ENCODE measurements around the gene CGB1. TPM values are rescaled to one million over a fixed set of nuclear protein-coding genes. Genes with fewer than 3 reads are reported as not detected.
A peak's percentile ranks its signal among the peaks of the same experiment; 100 is the strongest.

The CGB1 gene
- total and polyA plus RNA-seq, 9 of the 15 experiments (the other 6 are each of a cell fraction or from before 2014, with no cell fraction given), result not detected

DNA sequence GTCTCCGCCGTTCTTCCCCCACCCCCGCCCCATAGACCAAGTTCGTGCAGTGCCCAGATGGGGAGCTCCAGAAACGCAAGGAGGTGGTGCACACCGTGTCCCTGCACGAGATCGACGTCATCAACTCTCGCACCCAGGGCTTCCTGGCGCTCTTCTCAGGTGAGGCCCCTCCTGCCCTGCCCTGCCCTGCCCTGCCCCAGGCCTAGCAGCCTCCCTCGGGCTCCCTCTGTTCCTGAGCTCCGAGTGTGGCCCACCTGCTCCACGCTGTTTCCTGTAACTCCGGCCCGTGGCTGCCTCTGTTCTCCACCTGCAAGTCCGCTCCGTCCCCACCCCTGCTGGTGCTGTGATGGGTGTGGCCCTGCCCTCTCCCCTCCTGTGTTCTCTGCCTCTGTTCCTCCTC, 26.2 kb downstream of the CGB1 start:
- CTCF ChIA-PET (ENCODE audit: low intra/inter-chr PET ratio), result no interaction called here
- in situ Hi-C loops (cut with MboI), result no loop called here
- TF ChIP-seq POU5F1 (IDR thresholded peaks at IDR 0.05; ENCODE audit: borderline replicate concordance, low read depth, low read length, partially characterized antibody) (no peak), MYC (IDR thresholded peaks at IDR 0.05; ENCODE audit: low read depth, low read length) (no peak), MYC (CRISPR knock-in tag; IDR thresholded peaks at IDR 0.05; ENCODE audit: borderline replicate concordance, low read depth) (no peak), YY1 (IDR thresholded peaks at IDR 0.05; ENCODE audit: borderline replicate concordance in 1 of 3, control insufficient read depth in 1 of 3, extremely low read depth in 1 of 3, insufficient read depth in 3 of 3, insufficient read length in 1 of 3, insufficient replicate concordance in 2 of 3, low read depth in 1 of 3, low read length in 2 of 3) (no peak), CTBP1 (IDR thresholded peaks at IDR 0.05; ENCODE audit: borderline replicate concordance) (no peak), TAF9B (IDR thresholded peaks at IDR 0.05; ENCODE audit: partially characterized antibody) (no peak), POLR2G (IDR thresholded peaks at IDR 0.05; ENCODE audit: low read depth, low read length) (peak; percentile 44; the same call in 1 of the 2 replicates)
- TF ChIP-seq, protein P1, sequence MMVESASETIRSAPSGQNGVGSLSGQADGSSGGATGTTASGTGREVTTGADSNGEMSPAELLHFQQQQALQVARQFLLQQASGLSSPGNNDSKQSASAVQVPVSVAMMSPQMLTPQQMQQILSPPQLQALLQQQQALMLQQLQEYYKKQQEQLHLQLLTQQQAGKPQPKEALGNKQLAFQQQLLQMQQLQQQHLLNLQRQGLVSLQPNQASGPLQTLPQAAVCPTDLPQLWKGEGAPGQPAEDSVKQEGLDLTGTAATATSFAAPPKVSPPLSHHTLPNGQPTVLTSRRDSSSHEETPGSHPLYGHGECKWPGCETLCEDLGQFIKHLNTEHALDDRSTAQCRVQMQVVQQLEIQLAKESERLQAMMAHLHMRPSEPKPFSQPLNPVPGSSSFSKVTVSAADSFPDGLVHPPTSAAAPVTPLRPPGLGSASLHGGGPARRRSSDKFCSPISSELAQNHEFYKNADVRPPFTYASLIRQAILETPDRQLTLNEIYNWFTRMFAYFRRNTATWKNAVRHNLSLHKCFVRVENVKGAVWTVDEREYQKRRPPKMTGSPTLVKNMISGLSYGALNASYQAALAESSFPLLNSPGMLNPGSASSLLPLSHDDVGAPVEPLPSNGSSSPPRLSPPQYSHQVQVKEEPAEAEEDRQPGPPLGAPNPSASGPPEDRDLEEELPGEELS (CRISPR knock-in tag; IDR thresholded peaks at IDR 0.05; ENCODE audit: borderline replicate concordance), result no peak

More for the DNA sequence above, 26.2 kb downstream of the CGB1 start:
- Histone ChIP-seq H3K79me2 (ENCODE audit: control insufficient read depth, insufficient read depth, low read length) (no peaks in the 10 kb centered on the region), H3K4me1 (replicated peaks in 1 of 2; ENCODE audit: control insufficient read depth in 2 of 2, insufficient read depth in 2 of 2, low read length in 2 of 2) (peaks cover 0 to 14% of the 10 kb centered on the region in 2 experiments; a peak in 2 of 5 replicates), H3K36me3 (ENCODE audit: control insufficient read depth, insufficient read depth, low read length) (peaks cover 84% of the 10 kb centered on the region), H4K20me1 (replicated peaks; ENCODE audit: control insufficient read depth, insufficient read depth, low read length) (0 out of 2 replicates have a peak, but pooled peaks cover 3% of the 10 kb centered on the region), H3K4me2 (ENCODE audit: insufficient read depth, low read length) (no peak overlapping the region), H3K4me3 (no peak overlapping the region), H3K27me3 (ENCODE audit: control insufficient read depth in 2 of 2, insufficient read depth in 2 of 2, low read length in 2 of 2) (no peaks in the 10 kb centered on the region), H3K9me1 (ENCODE audit: control insufficient read depth, insufficient read depth, low read length) (peaks cover 4% of the 10 kb centered on the region), H3K9ac (ENCODE audit: insufficient read depth in 1 of 2, low read depth in 2 of 2, low read length in 2 of 2) (no peak overlapping the region; a peak in 1 of 4 replicates), H3K9me3 (replicated peaks; ENCODE audit: control insufficient read depth, insufficient read depth, low read depth, low read length) (no peaks in the 10 kb centered on the region), H2AFZ (ENCODE audit: low read depth, low read length) (no peak overlapping the region), H3K27ac (ENCODE audit: extremely low read depth, low read depth, low read length) (no peak overlapping the region)
- DNase-seq (ENCODE audit: extremely low read depth in 1 of 4, low spot score in 3 of 4) (no peak), ATAC-seq (no peak), FAIRE-seq (no peak)
- intact Hi-C loops (cut with micrococcal nuclease), result no loop called here
- whole genome bisulfite sequencing (ENCODE audit: insufficient coverage, low coverage, missing lambda C conversion rate), result 79% methylated on average over 12 of the region's 18 CpGs
- BruUV-seq (replicated peaks), result no TSS peak
- POLR2A ChIA-PET, result interaction anchor here (0.5 to 2.1 kb wide), 3 partner anchors 10 to 545 kb away, joined by 3 to 6 read pairs (median 3); no protein-coding TSS in a partner anchor

All from K562 (cell line).